Measurements from ENCODE around the gene LAG3. TPM values are rescaled to one million over a fixed set of nuclear protein-coding genes. Genes with fewer than 3 reads are reported as not detected.

Gene LAG3
- total RNA-seq, 1 experiment from 2014 or later = 0.16 TPM

GRCh38 chr12:6773590-6774351 is 1.5 kb downstream of the LAG3 start:
- no peaks in the 10 kb centered on the region for H3K9me3 ChIP-seq (replicated peaks)
- no peak for DNase-seq
- no peak overlapping the region for H3K27ac ChIP-seq
- 0 out of 2 replicates have a peak, but pooled peaks cover 5% of the 10 kb centered on the region for H3K4me1 ChIP-seq
- H3K4me3 ChIP-seq = no peak overlapping the region
- H3K36me3 ChIP-seq = no peaks in the 10 kb centered on the region
- no peaks in the 10 kb centered on the region for H3K27me3 ChIP-seq

- no peak for DNase-seq
- H3K4me1 ChIP-seq = 0 out of 2 replicates have a peak, but pooled peaks cover 4% of the 10 kb centered on the region
- H3K27me3 ChIP-seq = no peaks in the 10 kb centered on the region
- no peak overlapping the region for H3K27ac ChIP-seq
- no peaks in the 10 kb centered on the region for H3K9me3 ChIP-seq (replicated peaks)
- no peaks in the 10 kb centered on the region for H3K36me3 ChIP-seq
- no peak overlapping the region for H3K4me3 ChIP-seq
Observed at GRCh38 chr12:6774499-6775062, 2.3 kb downstream of the LAG3 start.

- Histone ChIP-seq H3K9me3 (replicated peaks) (no peaks in the 10 kb centered on the region), H3K4me3 (no peak overlapping the region), H3K4me1 (0 out of 2 replicates have a peak, but pooled peaks cover 4% of the 10 kb centered on the region), H3K36me3 (no peaks in the 10 kb centered on the region), H3K27ac (no peak overlapping the region), H3K27me3 (no peaks in the 10 kb centered on the region)
- DNase-seq = no peak
Observed at GRCh38 chr12:6775185-6776174, 3.2 kb downstream of the LAG3 start.

- no peak for DNase-seq
- no peak overlapping the region for H3K27ac ChIP-seq
- no peaks in the 10 kb centered on the region for H3K9me3 ChIP-seq (replicated peaks)
Observed at GRCh38 chr12:6777386-6777785, 5.1 kb downstream of the LAG3 start.

GRCh38 chr12:6778217-6778573 is 5.9 kb downstream of the LAG3 start:
- Histone ChIP-seq H3K27me3 (no peaks in the 10 kb centered on the region), H3K36me3 (no peaks in the 10 kb centered on the region), H3K27ac (no peak overlapping the region), H3K9me3 (replicated peaks) (no peaks in the 10 kb centered on the region), H3K4me3 (peak overlapping the region; percentile 47), H3K4me1 (0 out of 2 replicates have a peak, but pooled peaks cover 4% of the 10 kb centered on the region)
- peak in 1 of 2 experiments; percentile 21 for DNase-seq

More at GRCh38 chr12:6777386-6777785, 5.1 kb downstream of the LAG3 start:
- Histone ChIP-seq H3K36me3 (no peaks in the 10 kb centered on the region), H3K4me1 (0 out of 2 replicates have a peak, but pooled peaks cover 4% of the 10 kb centered on the region), H3K4me3 (no peak overlapping the region), H3K27me3 (no peaks in the 10 kb centered on the region)

GRCh38 chr12:6778574-6779550 is 6.5 kb downstream of the LAG3 start:
- H3K9me3 ChIP-seq (replicated peaks) = no peaks in the 10 kb centered on the region
- H3K4me1 ChIP-seq = peaks cover 4% of the 10 kb centered on the region; the same call in 1 of the 2 replicates
- H3K27ac ChIP-seq = no peak overlapping the region
- H3K4me3 ChIP-seq = peak overlapping the region; percentile 47
- H3K36me3 ChIP-seq = no peaks in the 10 kb centered on the region
- no peaks in the 10 kb centered on the region for H3K27me3 ChIP-seq
- peak; percentile 94 to 98 for DNase-seq

GRCh38 chr12:6779708-6780432 is 7.5 kb downstream of the LAG3 start:
- Histone ChIP-seq H3K27me3 (no peaks in the 10 kb centered on the region), H3K9me3 (replicated peaks) (no peaks in the 10 kb centered on the region), H3K36me3 (no peaks in the 10 kb centered on the region), H3K4me3 (no peak overlapping the region), H3K27ac (no peak overlapping the region), H3K4me1 (peaks cover 12% of the 10 kb centered on the region; the same call in 1 of the 2 replicates)
- no peak for DNase-seq

- H3K36me3 ChIP-seq = no peaks in the 10 kb centered on the region
- peaks cover 12% of the 10 kb centered on the region; the same call in 1 of the 2 replicates for H3K4me1 ChIP-seq
Observed at GRCh38 chr12:6780573-6780972, 8.3 kb downstream of the LAG3 start.

GRCh38 chr12:6782119-6782518 is 9.8 kb downstream of the LAG3 start:
- Histone ChIP-seq H3K36me3 (no peaks in the 10 kb centered on the region), H3K9me3 (replicated peaks) (no peaks in the 10 kb centered on the region), H3K27ac (no peak overlapping the region), H3K4me1 (peaks cover 12% of the 10 kb centered on the region; the same call in 1 of the 2 replicates), H3K27me3 (no peaks in the 10 kb centered on the region), H3K4me3 (no peak overlapping the region)
- DNase-seq = no peak

More at GRCh38 chr12:6780573-6780972, 8.3 kb downstream of the LAG3 start:
- Histone ChIP-seq H3K27ac (no peak overlapping the region), H3K4me3 (no peak overlapping the region), H3K27me3 (no peaks in the 10 kb centered on the region), H3K9me3 (replicated peaks) (no peaks in the 10 kb centered on the region)
- no peak for DNase-seq

GRCh38 chr12:6782850-6783566 is 10.7 kb downstream of the LAG3 start:
- H3K4me3 ChIP-seq = no peak overlapping the region
- no peak for DNase-seq

GRCh38 chr12:6783828-6784227 is 11.5 kb downstream of the LAG3 start:
- H3K27me3 ChIP-seq = no peaks in the 10 kb centered on the region
- no peak overlapping the region for H3K4me3 ChIP-seq
- no peaks in the 10 kb centered on the region for H3K9me3 ChIP-seq (replicated peaks)
- no peaks in the 10 kb centered on the region for H3K36me3 ChIP-seq
- no peak overlapping the region for H3K27ac ChIP-seq
- peaks cover 9% of the 10 kb centered on the region; the same call in 1 of the 2 replicates for H3K4me1 ChIP-seq
- no peak for DNase-seq

More at GRCh38 chr12:6782850-6783566, 10.7 kb downstream of the LAG3 start:
- Histone ChIP-seq H3K27ac (no peak overlapping the region), H3K4me1 (peaks cover 12% of the 10 kb centered on the region; the same call in 1 of the 2 replicates), H3K9me3 (replicated peaks) (no peaks in the 10 kb centered on the region), H3K36me3 (no peaks in the 10 kb centered on the region), H3K27me3 (no peaks in the 10 kb centered on the region)

GRCh38 chr12:6784296-6784695 is 12.0 kb downstream of the LAG3 start:
- Histone ChIP-seq H3K9me3 (replicated peaks) (no peaks in the 10 kb centered on the region), H3K27me3 (no peaks in the 10 kb centered on the region), H3K36me3 (no peaks in the 10 kb centered on the region), H3K27ac (no peak overlapping the region), H3K4me3 (no peak overlapping the region), H3K4me1 (peaks cover 9% of the 10 kb centered on the region; the same call in 1 of the 2 replicates)
- DNase-seq = peak; percentile 33 to 49
